Forelimb muscle (tissue), 1 donor: ENCODE measurements around the gene DNAH10. TPM values are rescaled to one million over a fixed set of nuclear protein-coding genes. Genes with fewer than 3 reads are reported as not detected.
"Not testable (repeated sequence)": the region's sequence is repeated elsewhere in the genome, so short reads cannot be mapped to it uniquely, and the experiment has no call there.

Source experiments
- DNase-seq: peaks from one replicate; pipeline ENCODE4 v3.0.0-alpha.2; 2013; ENCODE audit warnings: low read depth
- polyA plus RNA-seq: library from polyadenylated mRNA; unstranded; fragments of 120-200 nt; gene quantifications from one replicate; pipeline ENCODE4 v1.2.1, GENCODE V29; 2013; ENCODE audit not compliant: insufficient read length

Gene DNAH10
- polyA plus RNA-seq, 1 donor, result 1.6 TPM

DNA sequence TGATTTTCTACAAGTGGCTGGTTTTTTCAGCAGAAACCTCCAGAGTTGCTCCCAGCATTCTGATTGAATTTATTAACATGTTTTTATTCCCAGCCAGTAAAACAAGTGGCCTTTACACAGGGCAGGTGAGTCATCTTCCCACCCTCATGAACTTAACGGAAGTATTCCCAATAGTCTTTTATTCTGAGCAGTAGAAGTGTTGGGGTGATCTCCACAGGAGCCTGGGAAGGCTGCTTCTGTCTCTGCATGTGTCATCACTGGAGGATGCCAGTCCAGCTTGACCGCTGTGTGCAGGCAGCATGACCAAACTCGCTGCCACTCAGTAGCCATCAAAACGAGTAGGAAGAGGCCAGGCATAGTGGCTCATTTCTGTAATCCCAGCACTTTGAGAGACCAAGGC, 13.4 kb upstream of the DNAH10 start:
- no peak for DNase-seq

DNA sequence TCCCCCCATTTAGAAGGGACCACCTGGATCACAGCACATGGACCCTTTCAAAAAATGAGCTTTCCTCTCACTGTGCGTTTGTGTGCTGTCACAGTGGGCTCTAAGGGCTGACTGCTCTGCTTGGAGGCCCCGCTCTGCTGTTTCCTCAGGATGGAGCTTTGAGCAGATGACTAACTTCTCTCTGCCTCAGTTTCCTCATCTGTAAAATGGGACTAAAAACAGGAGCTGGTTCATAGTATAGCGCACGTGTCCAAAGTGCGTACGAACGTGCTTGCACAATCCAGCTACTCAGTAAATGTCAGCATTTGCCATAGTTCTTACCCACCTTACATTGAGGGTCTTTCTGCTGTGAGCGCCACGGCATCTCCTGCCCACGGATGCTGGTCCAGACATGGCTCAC, 12.7 kb upstream of the DNAH10 start:
- DNase-seq, result no peak

DNA sequence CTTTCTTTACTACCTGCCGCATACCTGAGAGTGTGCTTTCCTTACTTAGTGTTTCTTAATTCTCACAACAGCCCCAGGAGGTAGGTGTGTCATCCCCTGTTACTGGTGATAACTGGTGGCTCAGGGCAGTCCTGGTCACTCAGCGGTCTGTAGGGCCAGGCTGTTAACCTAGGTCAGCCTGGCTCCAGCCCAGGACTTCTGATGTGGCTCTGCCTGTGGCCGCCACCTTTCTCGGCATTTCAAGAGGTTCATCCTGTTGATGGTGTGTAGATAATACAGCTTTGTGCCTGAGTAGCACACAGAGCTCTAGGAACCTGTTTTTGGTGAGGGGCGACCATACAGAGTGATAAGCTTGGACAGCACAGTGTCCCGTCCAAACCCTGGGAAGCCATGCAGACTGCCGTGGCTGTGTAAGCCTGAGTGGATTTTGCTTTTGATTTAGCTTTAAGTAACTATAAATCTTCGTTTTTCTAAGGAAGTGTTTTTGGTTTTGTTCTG, 11.9 kb upstream of the DNAH10 start:
- no peak for DNase-seq

DNA sequence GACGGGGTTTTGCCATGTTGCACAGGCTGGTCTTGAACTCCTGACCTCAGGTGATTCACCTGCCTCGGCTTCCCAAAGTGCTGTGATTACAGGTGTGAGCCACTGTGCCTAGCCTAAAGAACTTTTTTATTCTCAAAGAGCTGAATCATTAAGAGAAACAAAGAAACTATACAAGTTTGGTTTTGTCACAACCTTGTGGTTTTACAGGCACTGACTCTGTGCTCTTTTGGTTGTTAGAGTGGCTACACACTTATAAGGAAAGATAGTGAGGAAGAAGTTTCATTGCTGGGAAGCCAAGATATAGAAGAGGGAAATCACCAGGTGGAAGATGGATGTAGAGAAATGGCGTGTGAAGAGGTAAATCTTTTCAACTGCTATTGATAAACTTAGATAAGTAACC, 10.1 kb upstream of the DNAH10 start:
- no peak for DNase-seq

DNA sequence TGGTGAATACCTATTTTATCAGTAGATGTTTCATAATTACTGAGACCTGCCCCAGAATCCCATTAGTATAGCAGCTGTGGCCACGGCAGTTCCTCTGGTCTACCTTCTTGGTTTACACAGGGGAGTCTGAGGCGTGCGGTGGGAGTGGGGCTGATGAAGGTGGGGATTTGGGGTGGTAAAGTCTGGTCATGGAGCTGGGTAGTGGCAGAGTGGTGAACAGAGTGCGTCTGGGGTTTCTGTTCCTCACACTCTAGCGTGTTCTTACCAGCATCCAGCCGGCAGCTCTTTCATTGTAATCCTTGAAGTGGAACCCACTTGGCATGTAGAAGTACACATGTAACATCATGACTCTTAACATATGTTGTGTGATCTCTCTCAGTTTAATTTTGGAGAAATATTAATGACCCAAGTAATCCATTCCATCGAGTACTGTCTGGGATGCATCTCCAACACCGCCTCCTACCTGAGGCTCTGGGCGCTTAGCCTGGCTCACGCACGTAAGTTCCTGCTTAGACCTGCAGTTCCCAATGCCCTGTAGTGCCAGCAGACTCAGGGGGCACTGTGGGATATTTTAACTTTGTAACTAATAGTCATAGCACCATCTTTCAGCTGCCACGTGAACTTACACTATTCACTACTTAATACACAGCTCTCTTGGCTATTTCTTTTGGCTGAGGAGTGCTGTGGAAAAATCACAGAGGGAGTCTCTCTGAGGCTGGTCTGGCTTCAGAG, 7.9 kb upstream of the DNAH10 start:
- DNase-seq, result no peak

DNA sequence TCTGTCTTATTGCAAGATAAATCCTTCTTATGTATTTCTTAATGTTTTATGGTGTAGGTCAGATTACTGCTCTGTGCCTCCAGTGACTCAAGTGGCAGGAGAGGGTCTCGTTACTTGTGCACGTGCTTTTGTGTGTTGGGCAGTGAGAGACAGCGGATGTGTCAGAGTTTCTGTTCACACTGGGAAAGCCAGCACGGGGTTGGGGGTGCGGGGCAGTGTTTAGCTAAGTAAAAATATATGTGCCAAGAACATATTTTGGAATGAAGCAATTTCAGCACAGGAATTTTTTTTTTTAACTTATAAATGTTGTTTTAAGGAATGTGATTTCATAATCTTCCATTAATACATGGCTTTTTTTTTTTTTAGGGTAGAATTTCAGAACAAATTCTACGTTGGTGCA, 4.5 kb upstream of the DNAH10 start:
- DNase-seq, result no peak

DNA sequence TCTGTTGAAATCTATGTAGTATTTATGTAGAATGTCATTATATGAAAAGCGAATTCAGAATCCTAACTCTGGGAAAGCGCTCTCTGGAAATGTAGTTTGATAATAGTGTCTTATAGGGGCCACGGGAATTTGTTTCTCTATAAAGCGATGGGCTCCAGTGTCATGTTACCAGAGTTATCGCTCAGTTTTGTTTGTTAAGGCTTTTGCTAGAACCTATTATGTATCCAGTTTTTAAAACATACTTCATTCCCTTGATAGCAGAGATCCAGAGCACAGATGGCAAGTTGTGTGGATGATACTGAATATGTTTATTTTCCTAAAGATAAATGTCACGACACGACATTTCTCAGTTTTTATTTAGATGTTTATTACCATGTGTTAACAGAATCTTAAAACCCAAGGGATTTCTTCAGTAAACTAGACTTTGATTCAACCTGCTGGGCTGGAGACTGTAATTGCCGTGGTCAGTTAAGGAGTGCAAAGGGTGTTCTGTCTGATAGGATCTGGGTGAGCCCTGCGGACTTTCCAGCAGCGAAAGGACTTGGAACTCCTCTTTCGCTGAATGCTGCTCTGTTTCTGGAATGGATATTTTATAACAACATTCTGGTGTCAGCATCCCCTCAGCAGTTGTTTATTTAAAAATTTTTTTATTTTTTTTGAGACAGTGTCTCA, 1.7 kb upstream of the DNAH10 start:
- DNase-seq, result no peak

DNA sequence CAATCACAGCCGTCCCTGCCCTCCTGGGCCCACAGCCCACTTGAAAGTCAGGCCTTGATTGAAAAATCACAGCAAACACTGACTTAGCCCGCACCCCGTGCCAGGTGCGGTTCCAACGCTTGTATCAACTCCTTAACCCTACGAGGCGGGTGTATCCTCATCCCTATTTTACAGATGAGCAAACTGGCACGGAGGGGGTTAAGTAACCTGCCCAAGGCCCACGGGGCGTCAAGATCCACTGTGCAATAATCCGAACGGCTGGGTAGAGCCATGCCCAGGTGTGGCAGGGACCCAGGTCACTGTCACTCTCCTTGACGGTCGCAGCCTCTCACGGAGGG, 583 bp downstream of the DNAH10 start:
- no peak for DNase-seq

DNA sequence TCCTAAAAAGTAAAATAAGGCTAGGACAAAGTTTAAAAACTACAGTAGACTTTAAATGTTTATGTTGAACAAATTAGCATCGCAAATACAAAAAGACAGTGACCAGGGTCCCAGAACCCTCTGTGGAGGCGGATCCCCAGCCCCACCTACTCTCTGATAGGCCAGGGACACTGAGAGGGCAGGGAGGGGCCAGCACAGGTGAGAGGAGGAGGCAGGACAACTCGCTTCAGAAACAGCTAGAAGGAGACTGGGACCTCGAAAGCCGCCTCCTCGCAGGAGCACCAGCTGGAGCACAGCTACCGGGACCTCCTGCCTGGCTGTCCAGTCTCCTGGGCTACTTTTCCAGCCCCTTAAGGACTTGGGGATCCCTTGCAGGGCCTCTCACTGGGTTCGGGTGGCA, 992 bp downstream of the DNAH10 start:
- no peak for DNase-seq

DNA sequence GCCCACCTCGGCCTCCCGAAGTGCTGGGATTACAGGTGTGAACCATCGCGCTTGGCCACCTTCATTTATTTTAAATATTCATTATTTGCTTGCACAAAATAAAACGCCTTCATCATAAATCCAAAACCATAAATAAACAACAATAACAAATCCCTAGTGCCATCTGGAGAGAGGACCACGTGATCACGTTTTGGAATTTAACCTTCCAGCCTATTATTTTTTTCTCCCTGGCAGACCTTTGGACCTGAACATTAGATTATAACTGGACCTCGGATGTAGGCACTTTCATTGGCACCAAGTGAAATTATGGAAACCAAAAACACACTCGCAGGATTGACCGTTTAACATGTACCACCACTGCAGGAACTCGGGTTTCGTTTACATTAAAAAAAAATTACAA, 2.0 kb downstream of the DNAH10 start:
- no peak for DNase-seq

DNA sequence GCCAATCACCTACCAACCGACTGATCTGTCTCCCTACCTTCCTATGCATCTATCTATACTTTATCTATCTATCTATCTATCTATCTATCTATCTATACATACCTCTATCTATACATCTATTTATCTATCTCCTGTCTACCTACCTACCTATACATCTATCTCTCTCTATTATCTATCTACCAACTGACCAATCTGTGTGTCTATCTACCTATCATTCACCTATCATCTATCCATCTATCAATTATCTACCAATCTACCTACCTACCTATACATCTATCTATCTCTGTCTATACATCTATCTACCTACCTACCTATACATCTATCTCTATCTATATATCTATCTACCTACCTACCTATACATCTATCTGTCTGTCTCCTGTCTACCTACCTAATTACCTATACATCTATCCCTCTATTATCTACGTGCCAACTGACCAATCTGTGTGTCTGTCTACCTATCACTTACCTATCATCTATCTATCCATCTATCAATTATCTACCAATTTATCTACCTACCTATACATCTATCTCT, 3.5 kb downstream of the DNAH10 start:
- DNase-seq, result no peak

DNA sequence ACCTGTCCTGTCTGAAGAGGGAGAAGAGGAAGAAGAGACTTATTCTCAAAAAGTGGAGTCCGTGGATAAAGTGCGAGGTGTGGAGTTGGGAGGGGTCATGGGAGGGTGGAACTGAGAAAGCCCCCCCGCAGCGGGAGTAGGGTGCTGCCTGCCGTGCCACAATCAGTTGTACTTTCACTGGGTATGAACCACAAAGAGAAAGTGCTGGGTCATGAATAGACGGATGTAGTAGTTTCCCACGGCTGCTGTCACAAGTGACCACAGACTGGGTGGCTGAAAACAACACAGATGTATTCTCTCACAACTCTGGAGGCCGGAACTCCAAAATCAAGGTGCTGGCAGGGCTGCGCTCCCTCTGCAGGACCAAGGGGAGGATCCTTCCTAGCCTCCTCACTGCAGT, 5.5 kb downstream of the DNAH10 start:
- DNase-seq, result no peak

DNA sequence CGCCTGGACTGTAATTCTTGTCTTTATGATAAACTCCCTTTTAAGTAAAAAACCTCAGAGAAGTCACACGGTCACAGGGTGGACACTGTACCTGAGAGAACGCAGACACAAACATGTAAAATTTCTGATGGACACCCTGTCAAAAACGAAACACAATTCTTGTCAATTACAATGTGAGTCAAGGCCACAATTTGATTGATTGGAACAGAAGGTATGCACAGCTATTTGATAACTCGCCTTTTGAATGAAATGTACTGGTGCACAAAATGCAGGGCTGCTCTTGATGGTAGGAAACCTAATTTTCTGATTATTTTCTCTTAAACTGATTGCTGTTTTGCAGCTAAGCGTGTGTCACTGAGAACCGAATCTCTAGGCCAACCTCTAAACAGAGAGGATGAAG, 9.2 kb downstream of the DNAH10 start:
- DNase-seq, result no peak

DNA sequence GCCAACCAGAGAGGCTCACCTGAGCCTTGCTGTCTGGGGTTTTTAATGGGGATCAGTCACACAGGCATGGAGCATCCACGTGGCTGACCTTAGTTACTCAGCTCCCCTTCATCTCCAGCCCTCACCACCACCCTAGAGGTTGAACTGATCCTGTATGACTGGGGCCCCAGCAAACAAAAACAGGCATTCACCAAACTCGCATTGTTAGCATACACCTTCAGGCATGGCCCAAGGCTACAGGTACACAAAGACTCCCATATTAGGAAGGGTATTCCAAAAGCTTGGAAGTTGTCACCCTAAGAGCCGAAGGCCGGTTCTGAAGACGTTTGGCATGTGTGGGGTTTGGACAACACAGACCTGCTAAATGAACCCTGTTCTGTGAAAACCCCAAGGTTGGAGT, 10.0 kb downstream of the DNAH10 start:
- DNase-seq, result no peak

DNA sequence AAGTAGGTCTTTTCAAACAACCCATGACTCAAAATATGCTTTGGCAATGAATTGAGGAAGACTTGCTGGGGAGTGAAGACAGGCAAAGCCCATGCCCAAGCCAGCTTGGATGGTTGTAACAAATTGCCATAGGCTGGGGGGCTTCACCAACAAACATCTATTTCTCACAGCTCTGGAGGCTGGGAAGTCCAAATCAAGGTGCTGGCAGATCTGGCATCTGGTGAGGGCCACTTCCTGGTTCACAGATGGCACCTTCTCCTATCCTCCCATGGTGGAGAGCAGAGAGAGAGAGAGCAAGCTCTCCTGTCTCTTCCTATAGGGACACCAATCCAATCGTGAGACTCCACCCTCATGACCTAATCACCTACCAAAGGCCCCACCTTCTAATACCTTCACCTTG, 11.3 kb downstream of the DNAH10 start:
- DNase-seq, result no peak

DNA sequence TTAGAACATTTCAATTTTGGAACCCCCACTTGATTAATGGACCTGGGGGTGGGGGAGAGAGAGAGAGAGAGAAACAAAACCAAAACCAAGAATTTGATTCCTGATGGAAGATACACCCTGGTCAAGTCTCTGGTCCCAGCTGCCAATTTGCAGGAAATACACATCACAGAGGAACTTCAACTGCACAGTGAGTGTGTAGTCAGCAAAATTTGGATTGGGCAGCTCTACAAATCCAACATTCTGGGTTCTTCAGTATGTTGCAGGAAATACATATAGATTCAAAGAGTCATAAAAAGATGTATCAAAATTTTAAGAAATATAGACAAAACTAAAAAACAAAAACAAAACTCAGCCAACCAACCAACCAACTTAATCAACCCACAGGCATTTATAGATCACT, 17.4 kb downstream of the DNAH10 start:
- no peak for DNase-seq

DNA sequence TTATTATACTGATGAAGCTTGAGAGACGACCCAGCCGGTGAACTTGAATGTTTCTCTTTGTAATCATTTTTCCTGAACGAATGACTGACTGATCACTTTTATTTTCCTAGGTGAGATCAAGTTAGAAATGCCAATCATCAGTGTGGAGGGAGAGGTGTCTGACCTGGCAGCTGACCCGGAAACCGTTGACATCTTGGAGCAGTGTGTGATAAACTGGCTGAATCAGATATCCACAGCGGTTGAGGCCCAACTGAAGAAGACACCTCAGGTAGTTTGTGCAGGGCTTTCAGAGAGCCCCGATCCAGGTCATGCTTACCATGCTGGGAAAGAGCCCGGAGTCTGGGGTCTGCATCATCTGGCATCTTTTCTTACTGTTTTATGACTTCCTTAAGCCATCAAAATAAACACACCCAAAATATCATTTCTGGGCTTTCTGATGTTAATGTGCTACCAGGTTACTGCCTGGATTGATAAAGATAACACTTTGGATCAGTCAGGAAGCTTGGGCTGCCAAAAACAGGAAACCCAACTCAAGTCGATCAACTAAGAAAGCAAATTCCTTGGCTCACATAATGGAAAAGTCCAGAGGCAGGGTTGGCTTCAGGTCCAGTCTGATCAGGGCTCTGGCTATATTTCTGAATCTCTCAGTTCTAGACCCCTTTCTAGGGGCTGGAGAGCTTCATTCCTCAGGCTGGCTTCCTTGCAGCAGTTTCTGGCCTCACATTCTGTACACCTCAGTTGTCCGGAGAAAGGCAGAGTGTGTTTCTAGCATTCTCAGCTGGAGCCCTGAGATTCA, 21.1 kb downstream of the DNAH10 start:
- no peak for DNase-seq

DNA sequence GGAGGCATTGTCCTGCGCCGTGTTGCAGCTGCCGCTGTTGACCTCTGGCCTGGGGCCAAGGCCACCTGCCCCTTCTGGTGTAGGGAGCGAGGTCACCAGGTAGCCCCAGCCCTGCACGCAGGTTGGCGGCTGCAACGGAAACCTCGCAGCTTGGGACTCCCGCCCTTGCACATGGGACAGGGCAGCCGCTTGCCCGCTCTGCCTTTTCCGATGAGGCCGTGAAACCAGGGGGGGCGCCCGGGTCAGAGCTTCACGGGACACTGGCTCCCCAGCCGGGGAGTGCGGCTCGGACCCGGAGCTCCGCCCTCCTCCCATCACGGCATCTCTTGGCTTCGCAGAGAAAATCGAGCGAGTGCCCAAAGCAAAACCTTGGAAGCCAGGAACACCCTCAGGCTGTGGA, 25.4 kb downstream of the DNAH10 start:
- no peak for DNase-seq

DNA sequence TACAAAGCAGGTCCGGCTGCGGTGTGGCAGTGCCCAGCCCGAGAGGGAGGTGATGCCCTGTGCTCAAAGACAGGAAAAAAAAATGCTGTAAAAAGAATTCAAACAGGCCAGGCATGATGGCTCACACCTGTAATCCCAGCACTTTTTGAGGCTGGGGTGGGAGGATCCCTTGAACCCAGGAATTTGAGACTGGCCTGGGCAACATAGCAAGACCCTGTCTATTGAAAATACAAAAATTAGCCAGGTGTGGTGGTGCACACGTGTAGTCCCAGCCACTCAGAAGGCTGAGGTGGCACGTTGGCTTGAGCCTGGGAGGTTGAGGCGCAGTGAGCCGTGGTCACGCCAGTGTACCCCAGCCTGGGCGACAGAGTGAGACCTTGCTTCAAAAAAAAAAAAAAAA, 26.4 kb downstream of the DNAH10 start:
- DNase-seq, result no peak

DNA sequence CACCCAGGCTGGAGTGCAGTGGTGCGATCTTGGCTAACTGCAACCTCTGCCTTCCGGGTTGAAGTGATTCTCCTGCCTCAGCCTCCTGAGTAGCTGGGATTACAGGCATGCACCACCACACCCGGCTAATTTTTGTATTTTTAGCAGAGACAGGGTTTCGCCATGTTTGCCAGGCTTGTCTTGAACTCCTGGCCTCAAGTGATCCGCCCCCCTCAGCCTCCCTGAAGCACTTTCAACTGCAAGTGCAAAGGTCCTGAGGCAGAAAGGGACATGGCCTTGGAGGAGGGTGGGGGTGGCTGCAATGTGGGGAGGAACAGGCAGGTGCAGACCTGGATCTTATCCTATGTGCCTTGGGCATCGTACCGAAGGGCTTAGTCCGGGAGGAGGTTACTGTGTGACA, 27.3 kb downstream of the DNAH10 start:
- DNase-seq, result not testable (repeated sequence)

DNA sequence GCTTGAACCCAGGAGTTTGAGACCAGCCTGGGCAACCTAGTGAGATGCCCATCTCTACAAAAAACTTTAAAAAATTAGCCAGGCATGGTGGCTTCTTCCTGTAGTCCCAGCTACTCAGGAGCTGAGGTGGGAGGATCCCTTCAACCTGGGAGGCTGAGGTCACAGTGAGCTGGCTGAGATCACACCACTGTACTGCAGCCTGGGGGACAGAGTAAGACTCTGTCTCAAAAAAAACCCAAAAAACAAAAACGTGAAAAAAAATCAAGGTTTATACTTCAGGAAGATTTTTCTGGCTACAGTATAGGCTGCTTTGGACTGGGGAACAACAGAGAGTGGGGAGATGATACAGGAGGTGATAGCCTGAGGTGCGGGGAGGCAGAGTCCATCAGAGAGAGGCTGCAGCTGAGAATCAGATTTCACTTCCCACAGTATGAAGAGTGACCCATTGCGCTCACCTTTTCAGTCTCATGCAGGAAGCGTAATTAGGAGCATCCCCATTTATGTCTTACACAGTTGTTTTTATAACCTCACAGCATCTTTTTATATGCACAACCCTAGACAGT, 28.9 kb downstream of the DNAH10 start:
- DNase-seq, result no peak

DNA sequence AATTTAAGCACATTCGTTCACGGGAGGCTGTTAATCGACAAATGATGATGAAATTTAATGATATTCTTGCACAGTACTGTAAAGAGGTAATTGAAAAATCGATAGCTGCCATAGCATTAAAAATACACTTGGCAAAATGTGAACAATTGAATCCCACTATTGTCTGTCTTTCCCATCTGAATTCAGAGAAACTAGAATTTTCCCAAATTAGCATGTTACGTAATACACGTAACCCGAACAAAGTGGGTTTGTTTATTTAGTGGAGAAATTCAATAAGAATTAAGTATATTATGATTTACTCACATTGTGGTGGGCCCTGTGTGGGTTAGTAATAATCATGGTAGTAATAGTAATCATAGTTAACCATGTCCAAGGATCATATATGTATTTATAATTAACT, 31.9 kb downstream of the DNAH10 start:
- no peak for DNase-seq
